ENCODE data around the gene CFAP251.

DNA sequence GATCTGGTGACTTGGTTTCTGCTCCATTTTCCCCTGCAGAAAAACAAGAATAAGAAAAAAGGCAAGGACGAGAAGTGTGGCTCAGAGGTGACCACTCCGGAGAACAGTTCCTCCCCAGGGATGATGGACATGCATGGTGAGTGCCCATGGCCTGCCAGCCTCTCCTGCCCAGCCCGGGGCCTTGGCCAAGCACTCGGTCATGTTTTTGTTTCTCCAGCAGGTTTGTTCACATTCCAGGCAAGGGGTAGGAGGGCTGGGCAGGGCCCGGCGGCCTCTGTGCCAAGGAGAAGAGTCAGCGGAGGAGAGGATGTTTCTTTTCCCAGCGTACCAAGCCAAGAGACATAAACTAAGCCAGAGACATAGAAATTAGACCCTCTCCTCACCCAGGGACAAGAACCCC, 116.9 kb downstream of the CFAP251 start:
- TF ChIP-seq EZH2 (IDR thresholded peaks at IDR 0.05; ENCODE audit: borderline replicate concordance, control insufficient read depth, low read depth, low read length) = no peak
- no peak for TF ChIP-seq MEF2A (IDR thresholded peaks at IDR 0.05; ENCODE audit: insufficient read depth, low read depth, low read length)
- TF ChIP-seq, protein P1, sequence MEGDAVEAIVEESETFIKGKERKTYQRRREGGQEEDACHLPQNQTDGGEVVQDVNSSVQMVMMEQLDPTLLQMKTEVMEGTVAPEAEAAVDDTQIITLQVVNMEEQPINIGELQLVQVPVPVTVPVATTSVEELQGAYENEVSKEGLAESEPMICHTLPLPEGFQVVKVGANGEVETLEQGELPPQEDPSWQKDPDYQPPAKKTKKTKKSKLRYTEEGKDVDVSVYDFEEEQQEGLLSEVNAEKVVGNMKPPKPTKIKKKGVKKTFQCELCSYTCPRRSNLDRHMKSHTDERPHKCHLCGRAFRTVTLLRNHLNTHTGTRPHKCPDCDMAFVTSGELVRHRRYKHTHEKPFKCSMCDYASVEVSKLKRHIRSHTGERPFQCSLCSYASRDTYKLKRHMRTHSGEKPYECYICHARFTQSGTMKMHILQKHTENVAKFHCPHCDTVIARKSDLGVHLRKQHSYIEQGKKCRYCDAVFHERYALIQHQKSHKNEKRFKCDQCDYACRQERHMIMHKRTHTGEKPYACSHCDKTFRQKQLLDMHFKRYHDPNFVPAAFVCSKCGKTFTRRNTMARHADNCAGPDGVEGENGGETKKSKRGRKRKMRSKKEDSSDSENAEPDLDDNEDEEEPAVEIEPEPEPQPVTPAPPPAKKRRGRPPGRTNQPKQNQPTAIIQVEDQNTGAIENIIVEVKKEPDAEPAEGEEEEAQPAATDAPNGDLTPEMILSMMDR (IDR thresholded peaks at IDR 0.05 in 2 of 3, conservative IDR thresholded peaks at IDR 0.05 in 1 of 3; ENCODE audit: control insufficient read depth in 2 of 3, extremely low read depth in 1 of 3, insufficient read depth in 1 of 3, low read depth in 3 of 3, low read length in 3 of 3) = no peak
- TF ChIP-seq, protein P2, sequence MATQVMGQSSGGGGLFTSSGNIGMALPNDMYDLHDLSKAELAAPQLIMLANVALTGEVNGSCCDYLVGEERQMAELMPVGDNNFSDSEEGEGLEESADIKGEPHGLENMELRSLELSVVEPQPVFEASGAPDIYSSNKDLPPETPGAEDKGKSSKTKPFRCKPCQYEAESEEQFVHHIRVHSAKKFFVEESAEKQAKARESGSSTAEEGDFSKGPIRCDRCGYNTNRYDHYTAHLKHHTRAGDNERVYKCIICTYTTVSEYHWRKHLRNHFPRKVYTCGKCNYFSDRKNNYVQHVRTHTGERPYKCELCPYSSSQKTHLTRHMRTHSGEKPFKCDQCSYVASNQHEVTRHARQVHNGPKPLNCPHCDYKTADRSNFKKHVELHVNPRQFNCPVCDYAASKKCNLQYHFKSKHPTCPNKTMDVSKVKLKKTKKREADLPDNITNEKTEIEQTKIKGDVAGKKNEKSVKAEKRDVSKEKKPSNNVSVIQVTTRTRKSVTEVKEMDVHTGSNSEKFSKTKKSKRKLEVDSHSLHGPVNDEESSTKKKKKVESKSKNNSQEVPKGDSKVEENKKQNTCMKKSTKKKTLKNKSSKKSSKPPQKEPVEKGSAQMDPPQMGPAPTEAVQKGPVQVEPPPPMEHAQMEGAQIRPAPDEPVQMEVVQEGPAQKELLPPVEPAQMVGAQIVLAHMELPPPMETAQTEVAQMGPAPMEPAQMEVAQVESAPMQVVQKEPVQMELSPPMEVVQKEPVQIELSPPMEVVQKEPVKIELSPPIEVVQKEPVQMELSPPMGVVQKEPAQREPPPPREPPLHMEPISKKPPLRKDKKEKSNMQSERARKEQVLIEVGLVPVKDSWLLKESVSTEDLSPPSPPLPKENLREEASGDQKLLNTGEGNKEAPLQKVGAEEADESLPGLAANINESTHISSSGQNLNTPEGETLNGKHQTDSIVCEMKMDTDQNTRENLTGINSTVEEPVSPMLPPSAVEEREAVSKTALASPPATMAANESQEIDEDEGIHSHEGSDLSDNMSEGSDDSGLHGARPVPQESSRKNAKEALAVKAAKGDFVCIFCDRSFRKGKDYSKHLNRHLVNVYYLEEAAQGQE (IDR thresholded peaks at IDR 0.05; ENCODE audit: low read depth, low read length) = no peak
- no peak for TF ChIP-seq RB1 (IDR thresholded peaks at IDR 0.05; ENCODE audit: borderline replicate concordance)
- TF ChIP-seq CBFB (IDR thresholded peaks at IDR 0.05; ENCODE audit: low read depth) = no peak
- TF ChIP-seq BCL11A (IDR thresholded peaks at IDR 0.05; ENCODE audit: low read depth, low read length) = no peak

Measured in GM12878 (cell line).